HepG2 (cell line): ENCODE results near the gene ARHGEF1. TPM values are rescaled to one million over a fixed set of nuclear protein-coding genes. Genes with fewer than 3 reads are reported as not detected.
A peak's percentile ranks its signal among the peaks of the same experiment; 100 is the strongest.

Source experiments
- CAMTA2 ChIP-seq: sonication (generic); formaldehyde crosslinking; IDR thresholded peaks from 2 replicates; pipeline ENCODE4 v1.4.0; 2020; ENCODE audit warnings: mild to moderate bottlenecking, missing genetic modification reagents, borderline replicate concordance
- CBX5 ChIP-seq: sonication (generic); formaldehyde crosslinking; IDR thresholded peaks from 2 replicates; pipeline ENCODE4 v1.4.0; 2020; ENCODE audit warnings: missing genetic modification reagents, borderline replicate concordance
- FOXA1 ChIP-seq, 2 experiments: fragments of 450-650 bp in 1 of 2; sonication (generic) in 1 of 2; formaldehyde crosslinking in 1 of 2; IDR thresholded peaks; 2 replicates each; pipeline versions ENCODE4 v1.4.0 to v1.6.1; 2016 to 2020; ENCODE audit warnings: missing genetic modification reagents in 1 of 2
- FOXJ3 ChIP-seq: sonication (generic); formaldehyde crosslinking; IDR thresholded peaks from 2 replicates; pipeline ENCODE4 v1.4.0; 2020; ENCODE audit warnings: missing genetic modification reagents, mild to moderate bottlenecking, borderline replicate concordance
- GABPB1 ChIP-seq: IDR thresholded peaks from 2 replicates; pipeline ENCODE4 v1.6.1; 2016; ENCODE audit warnings: mild to moderate bottlenecking, missing genetic modification reagents, moderate library complexity, missing compliant biosample characterization
- MAZ ChIP-seq, 2 experiments: sonication (generic) in 1 of 2; formaldehyde crosslinking in 1 of 2; IDR thresholded peaks; 2 replicates each; pipeline versions ENCODE4 v1.5.0 to v1.6.1; 2012 to 2020; ENCODE audit warnings: low read depth in 2 of 2, mild to moderate bottlenecking in 2 of 2, borderline replicate concordance in 1 of 2, improper control_type of control experiment in 1 of 2, low read length in 1 of 2, missing genetic modification reagents in 1 of 2, moderate library complexity in 1 of 2
- MEIS1 ChIP-seq: sonication (generic); formaldehyde crosslinking; IDR thresholded peaks from 2 replicates; pipeline ENCODE4 v1.9.0; 2021; ENCODE audit warnings: mild to moderate bottlenecking, missing genetic modification reagents, moderate library complexity, borderline replicate concordance
- MIER2 ChIP-seq: IDR thresholded peaks from 2 replicates; pipeline ENCODE4 v1.6.1; 2016; ENCODE audit warnings: missing biosample characterization, missing genetic modification reagents
- POLR2A ChIP-seq, 2 experiments: IDR thresholded peaks; 2 replicates each; pipeline ENCODE4 v1.6.1; 2011; ENCODE audit warnings: low read depth in 2 of 2, low read length in 2 of 2, mild to moderate bottlenecking in 1 of 2, moderate library complexity in 1 of 2; ENCODE audit not compliant: insufficient read depth in 1 of 2
- SMARCC2 ChIP-seq: fragments of 450-650 bp; IDR thresholded peaks from 2 replicates; pipeline ENCODE4 v1.6.1; 2017; ENCODE audit warnings: antibody characterized with exemption, mild to moderate bottlenecking
- TAF1 ChIP-seq: sonication (generic); formaldehyde crosslinking; IDR thresholded peaks from 2 replicates; pipeline ENCODE4 v1.4.0; 2020; ENCODE audit warnings: missing genetic modification reagents
- TCF7L2 ChIP-seq: IDR thresholded peaks from 2 replicates; pipeline ENCODE4 v1.6.1; 2011; ENCODE audit warnings: mild to moderate bottlenecking, low read depth, low read length, moderate library complexity
- ZNF280B ChIP-seq: sonication (generic); formaldehyde crosslinking; IDR thresholded peaks from 2 replicates; pipeline ENCODE4 v1.5.0; 2020; ENCODE audit warnings: missing genetic modification reagents, mild to moderate bottlenecking, borderline replicate concordance
- ZNF574 ChIP-seq: sonication (generic); formaldehyde crosslinking; IDR thresholded peaks from 2 replicates; pipeline ENCODE4 v1.4.0; 2020; ENCODE audit warnings: missing genetic modification reagents
- ZNF883 ChIP-seq: sonication (generic); formaldehyde crosslinking; IDR thresholded peaks from 2 replicates; pipeline ENCODE4 v1.5.1; 2020; ENCODE audit warnings: mild to moderate bottlenecking, missing genetic modification reagents; ENCODE audit errors: not compliant biosample characterization
- ZSCAN25 ChIP-seq: sonication (generic); formaldehyde crosslinking; IDR thresholded peaks from 2 replicates; pipeline ENCODE4 v1.8.0; 2022; ENCODE audit warnings: mild to moderate bottlenecking, missing genetic modification reagents
- polyA plus RNA-seq, 8 experiments: library from polyadenylated mRNA; depleted of rRNA in 3 of 8; stranded (reverse) in 7 of 8; unstranded in 1 of 8; fragments of >200 nt; fragmentation: Illumina TruSeq in 4 of 8; extraction: Trizol in 4 of 8; gene quantifications; 2 replicates each; pipeline versions ENCODE4 v1.2.1 to v1.2.3, GENCODE V29; 2011 to 2016; ENCODE audit warnings: low read depth in 4 of 8, missing spikeins in 1 of 8, mixed read lengths in 1 of 8; ENCODE audit not compliant: insufficient read depth in 1 of 8
- total RNA-seq, 5 experiments: library from RNA; depleted of rRNA; stranded (reverse); fragments of >200 nt; fragmentation: Illumina TruSeq; extraction: Trizol; gene quantifications; 2 replicates each; pipeline ENCODE4 v1.2.3, GENCODE V29; 2016; ENCODE audit warnings: low read depth in 1 of 5
- TF ChIP-seq, protein P1 (sequence below): sonication (generic); formaldehyde crosslinking; IDR thresholded peaks from 2 replicates; pipeline ENCODE4 v1.4.0; 2020; ENCODE audit warnings: missing genetic modification reagents
- TF ChIP-seq, protein P2 (sequence below): sonication (generic); formaldehyde crosslinking; IDR thresholded peaks from 2 replicates; pipeline ENCODE4 v1.4.0; 2020; ENCODE audit warnings: missing genetic modification reagents

Gene ARHGEF1
- total and polyA plus RNA-seq, 2 of the 13 experiments (the other 11 are each of a cell fraction or from before 2014, with no cell fraction given) = 33.7 to 34.7 TPM

DNA sequence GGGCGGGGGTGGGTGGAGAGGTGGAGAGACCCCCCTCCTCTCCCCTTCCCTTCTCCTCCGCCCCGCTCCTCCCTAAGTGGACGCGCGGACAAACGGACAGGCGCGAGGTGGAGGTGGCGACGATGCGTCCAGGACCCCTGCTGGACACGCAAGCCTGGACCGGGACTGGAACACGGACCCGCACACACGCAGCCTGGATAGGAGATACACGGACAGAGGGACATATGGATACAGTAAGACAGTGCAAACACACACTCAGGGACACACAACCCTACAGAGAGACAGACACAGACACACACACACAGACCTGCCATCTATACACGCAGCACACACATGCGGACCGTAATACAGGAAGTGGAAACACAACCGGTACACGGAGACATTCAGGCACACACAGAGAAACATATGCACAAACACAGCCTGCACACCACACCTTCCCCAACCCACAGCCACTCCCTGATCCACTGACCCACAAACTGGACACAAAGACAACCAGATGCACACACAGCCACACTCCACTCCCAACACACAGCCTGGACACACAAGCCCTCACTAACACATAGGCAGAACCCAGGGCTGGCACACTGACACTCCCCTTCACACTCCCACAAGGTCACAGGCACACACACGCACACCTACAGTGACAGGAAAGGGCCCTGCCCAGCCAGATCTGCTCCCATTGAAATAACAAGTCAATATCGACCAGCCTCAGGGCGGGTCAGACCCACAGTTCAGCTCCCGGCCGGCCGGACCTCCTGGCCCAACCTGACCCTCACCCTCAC, 46.0 kb downstream of the ARHGEF1 start (continued):
- TF ChIP-seq TAF1 = no peak
- TF ChIP-seq FOXA1 (IDR thresholded peaks at IDR 0.05) = no peak
- no peak for TF ChIP-seq FOXA1 (CRISPR knock-in tag; IDR thresholded peaks at IDR 0.05)
- TF ChIP-seq ZNF883 = peak; percentile 31
- TF ChIP-seq, protein P1, sequence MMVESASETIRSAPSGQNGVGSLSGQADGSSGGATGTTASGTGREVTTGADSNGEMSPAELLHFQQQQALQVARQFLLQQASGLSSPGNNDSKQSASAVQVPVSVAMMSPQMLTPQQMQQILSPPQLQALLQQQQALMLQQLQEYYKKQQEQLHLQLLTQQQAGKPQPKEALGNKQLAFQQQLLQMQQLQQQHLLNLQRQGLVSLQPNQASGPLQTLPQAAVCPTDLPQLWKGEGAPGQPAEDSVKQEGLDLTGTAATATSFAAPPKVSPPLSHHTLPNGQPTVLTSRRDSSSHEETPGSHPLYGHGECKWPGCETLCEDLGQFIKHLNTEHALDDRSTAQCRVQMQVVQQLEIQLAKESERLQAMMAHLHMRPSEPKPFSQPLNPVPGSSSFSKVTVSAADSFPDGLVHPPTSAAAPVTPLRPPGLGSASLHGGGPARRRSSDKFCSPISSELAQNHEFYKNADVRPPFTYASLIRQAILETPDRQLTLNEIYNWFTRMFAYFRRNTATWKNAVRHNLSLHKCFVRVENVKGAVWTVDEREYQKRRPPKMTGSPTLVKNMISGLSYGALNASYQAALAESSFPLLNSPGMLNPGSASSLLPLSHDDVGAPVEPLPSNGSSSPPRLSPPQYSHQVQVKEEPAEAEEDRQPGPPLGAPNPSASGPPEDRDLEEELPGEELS = no peak
- TF ChIP-seq MAZ (IDR thresholded peaks at IDR 0.05; ENCODE audit: borderline replicate concordance, low read depth, low read length) = no peak
- no peak for TF ChIP-seq MAZ (CRISPR knock-in tag; IDR thresholded peaks at IDR 0.05; ENCODE audit: low read depth)
- TF ChIP-seq GABPB1 = no peak
- TF ChIP-seq MEIS1 = peak; percentile 18; the same call in 1 of the 2 replicates
- 0 out of 2 replicates have a peak, but pooled peaks have one; percentile 41 for TF ChIP-seq ZSCAN25 (CRISPR knock-in tag)
- no peak for TF ChIP-seq POLR2A (IDR thresholded peaks at IDR 0.05; ENCODE audit: insufficient read depth in 1 of 2, low read depth in 2 of 2, low read length in 2 of 2)
- TF ChIP-seq ZNF574 = peak; percentile 15; the same call in 1 of the 2 replicates
- TF ChIP-seq MIER2 (CRISPR knock-in tag) = no peak
- TF ChIP-seq ZNF280B (CRISPR knock-in tag) = no peak
- TF ChIP-seq TCF7L2 = no peak
- TF ChIP-seq CAMTA2 (CRISPR knock-in tag) = no peak
- no peak for TF ChIP-seq SMARCC2
- 0 out of 2 replicates have a peak, but pooled peaks have one; percentile 21 for TF ChIP-seq CBX5 (CRISPR knock-in tag)
- TF ChIP-seq, protein P2, sequence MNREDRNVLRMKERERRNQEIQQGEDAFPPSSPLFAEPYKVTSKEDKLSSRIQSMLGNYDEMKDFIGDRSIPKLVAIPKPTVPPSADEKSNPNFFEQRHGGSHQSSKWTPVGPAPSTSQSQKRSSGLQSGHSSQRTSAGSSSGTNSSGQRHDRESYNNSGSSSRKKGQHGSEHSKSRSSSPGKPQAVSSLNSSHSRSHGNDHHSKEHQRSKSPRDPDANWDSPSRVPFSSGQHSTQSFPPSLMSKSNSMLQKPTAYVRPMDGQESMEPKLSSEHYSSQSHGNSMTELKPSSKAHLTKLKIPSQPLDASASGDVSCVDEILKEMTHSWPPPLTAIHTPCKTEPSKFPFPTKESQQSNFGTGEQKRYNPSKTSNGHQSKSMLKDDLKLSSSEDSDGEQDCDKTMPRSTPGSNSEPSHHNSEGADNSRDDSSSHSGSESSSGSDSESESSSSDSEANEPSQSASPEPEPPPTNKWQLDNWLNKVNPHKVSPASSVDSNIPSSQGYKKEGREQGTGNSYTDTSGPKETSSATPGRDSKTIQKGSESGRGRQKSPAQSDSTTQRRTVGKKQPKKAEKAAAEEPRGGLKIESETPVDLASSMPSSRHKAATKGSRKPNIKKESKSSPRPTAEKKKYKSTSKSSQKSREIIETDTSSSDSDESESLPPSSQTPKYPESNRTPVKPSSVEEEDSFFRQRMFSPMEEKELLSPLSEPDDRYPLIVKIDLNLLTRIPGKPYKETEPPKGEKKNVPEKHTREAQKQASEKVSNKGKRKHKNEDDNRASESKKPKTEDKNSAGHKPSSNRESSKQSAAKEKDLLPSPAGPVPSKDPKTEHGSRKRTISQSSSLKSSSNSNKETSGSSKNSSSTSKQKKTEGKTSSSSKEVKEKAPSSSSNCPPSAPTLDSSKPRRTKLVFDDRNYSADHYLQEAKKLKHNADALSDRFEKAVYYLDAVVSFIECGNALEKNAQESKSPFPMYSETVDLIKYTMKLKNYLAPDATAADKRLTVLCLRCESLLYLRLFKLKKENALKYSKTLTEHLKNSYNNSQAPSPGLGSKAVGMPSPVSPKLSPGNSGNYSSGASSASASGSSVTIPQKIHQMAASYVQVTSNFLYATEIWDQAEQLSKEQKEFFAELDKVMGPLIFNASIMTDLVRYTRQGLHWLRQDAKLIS (CRISPR knock-in tag) = no peak
- no peak for TF ChIP-seq FOXJ3 (CRISPR knock-in tag)
